Upper lobe of left lung (tissue), 4 donors: ENCODE measurements around the gene PRKAA1.

ENCODE experiments used
- EP300 ChIP-seq, 4 donors: sonication (generic); formaldehyde crosslinking; IDR thresholded peaks; one replicate each; pipeline ENCODE4 v1.5.1; 2017; ENCODE audit warnings: antibody characterized with exemption in 4 of 4, control low read depth in 2 of 4
- POLR2A ChIP-seq, 4 donors: fragments of 450-650 bp; IDR thresholded peaks; one replicate each; pipeline ENCODE4 v1.5.1; 2016 to 2017; ENCODE audit warnings: antibody characterized with exemption in 4 of 4, mild to moderate bottlenecking in 2 of 4
- POLR2AphosphoS5 ChIP-seq, 2 donors: sonication (generic); formaldehyde crosslinking; IDR thresholded peaks; one replicate each; pipeline ENCODE4 v1.5.1; 2017; ENCODE audit warnings: antibody characterized with exemption in 2 of 2
- TF ChIP-seq, protein P1 (sequence below), 6 experiments: fragments of 450-650 bp in 4 of 6; fragments of 200-600 bp in 2 of 6; sonication (generic) in 2 of 6; IDR thresholded peaks; one replicate each; pipeline ENCODE4 v1.5.1; 2016 to 2019; ENCODE audit warnings: antibody characterized with exemption in 6 of 6

DNA sequence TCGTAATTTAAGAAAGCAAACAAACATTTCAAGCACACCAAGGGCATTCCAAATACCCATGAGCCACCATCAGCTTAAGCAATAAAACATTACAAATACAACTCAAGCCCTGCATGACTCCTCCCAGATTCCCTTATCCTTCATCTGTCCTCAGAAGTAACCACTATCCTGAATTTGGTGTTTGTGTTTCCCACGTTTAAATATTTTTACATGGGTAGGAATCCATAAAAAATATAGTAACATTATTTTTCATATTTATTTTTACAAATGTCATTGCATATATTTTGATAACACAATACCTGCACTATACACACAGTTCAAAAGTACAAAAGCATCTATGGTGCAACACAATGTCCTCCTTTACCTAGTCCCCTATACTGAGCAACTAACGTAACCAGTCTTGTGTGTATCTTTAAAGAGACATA, 6.4 kb downstream of the PRKAA1 start:
- TF ChIP-seq, protein P1, sequence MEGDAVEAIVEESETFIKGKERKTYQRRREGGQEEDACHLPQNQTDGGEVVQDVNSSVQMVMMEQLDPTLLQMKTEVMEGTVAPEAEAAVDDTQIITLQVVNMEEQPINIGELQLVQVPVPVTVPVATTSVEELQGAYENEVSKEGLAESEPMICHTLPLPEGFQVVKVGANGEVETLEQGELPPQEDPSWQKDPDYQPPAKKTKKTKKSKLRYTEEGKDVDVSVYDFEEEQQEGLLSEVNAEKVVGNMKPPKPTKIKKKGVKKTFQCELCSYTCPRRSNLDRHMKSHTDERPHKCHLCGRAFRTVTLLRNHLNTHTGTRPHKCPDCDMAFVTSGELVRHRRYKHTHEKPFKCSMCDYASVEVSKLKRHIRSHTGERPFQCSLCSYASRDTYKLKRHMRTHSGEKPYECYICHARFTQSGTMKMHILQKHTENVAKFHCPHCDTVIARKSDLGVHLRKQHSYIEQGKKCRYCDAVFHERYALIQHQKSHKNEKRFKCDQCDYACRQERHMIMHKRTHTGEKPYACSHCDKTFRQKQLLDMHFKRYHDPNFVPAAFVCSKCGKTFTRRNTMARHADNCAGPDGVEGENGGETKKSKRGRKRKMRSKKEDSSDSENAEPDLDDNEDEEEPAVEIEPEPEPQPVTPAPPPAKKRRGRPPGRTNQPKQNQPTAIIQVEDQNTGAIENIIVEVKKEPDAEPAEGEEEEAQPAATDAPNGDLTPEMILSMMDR (IDR thresholded peaks at IDR 0.05): no peak
- TF ChIP-seq POLR2AphosphoS5 (IDR thresholded peaks at IDR 0.05): no peak
- no peak for TF ChIP-seq EP300 (IDR thresholded peaks at IDR 0.05)
- no peak for TF ChIP-seq POLR2A (IDR thresholded peaks at IDR 0.05)
